ENCODE measurements around the gene GSS.

- TF ChIP-seq, protein P1, sequence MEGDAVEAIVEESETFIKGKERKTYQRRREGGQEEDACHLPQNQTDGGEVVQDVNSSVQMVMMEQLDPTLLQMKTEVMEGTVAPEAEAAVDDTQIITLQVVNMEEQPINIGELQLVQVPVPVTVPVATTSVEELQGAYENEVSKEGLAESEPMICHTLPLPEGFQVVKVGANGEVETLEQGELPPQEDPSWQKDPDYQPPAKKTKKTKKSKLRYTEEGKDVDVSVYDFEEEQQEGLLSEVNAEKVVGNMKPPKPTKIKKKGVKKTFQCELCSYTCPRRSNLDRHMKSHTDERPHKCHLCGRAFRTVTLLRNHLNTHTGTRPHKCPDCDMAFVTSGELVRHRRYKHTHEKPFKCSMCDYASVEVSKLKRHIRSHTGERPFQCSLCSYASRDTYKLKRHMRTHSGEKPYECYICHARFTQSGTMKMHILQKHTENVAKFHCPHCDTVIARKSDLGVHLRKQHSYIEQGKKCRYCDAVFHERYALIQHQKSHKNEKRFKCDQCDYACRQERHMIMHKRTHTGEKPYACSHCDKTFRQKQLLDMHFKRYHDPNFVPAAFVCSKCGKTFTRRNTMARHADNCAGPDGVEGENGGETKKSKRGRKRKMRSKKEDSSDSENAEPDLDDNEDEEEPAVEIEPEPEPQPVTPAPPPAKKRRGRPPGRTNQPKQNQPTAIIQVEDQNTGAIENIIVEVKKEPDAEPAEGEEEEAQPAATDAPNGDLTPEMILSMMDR (IDR thresholded peaks at IDR 0.05): no peak
- TF ChIP-seq POLR2A (IDR thresholded peaks at IDR 0.05): no peak
These were observed 8.9 kb downstream of the GSS start for GRCh38 chr20:34946661-34947060.

All from testis (tissue), 2 donors.